ENCODE data around the gene ATP10B.

DNA sequence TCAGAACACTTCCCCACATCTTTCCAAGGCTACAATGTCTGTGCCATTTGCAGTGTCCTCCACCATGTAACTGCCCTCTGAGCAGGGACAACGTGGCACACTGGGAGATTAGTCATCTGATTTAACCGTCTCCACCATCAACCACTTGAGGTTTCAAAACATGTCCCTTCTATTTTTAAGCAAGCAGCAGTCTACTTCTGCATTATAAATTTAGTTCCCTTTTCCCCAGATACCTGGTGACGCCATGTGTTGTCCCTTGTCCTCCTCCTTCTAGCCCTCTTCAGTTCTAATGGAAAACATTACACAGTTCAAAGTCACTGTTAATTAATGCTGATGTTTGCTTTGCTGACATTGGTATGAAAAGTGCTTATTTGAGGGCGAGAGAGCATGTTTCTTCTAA is 52.8 kb downstream of the ATP10B start:
- TF ChIP-seq, protein P1, sequence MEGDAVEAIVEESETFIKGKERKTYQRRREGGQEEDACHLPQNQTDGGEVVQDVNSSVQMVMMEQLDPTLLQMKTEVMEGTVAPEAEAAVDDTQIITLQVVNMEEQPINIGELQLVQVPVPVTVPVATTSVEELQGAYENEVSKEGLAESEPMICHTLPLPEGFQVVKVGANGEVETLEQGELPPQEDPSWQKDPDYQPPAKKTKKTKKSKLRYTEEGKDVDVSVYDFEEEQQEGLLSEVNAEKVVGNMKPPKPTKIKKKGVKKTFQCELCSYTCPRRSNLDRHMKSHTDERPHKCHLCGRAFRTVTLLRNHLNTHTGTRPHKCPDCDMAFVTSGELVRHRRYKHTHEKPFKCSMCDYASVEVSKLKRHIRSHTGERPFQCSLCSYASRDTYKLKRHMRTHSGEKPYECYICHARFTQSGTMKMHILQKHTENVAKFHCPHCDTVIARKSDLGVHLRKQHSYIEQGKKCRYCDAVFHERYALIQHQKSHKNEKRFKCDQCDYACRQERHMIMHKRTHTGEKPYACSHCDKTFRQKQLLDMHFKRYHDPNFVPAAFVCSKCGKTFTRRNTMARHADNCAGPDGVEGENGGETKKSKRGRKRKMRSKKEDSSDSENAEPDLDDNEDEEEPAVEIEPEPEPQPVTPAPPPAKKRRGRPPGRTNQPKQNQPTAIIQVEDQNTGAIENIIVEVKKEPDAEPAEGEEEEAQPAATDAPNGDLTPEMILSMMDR (IDR thresholded peaks at IDR 0.05 in 2 of 3, conservative IDR thresholded peaks at IDR 0.05 in 1 of 3; ENCODE audit: control insufficient read depth in 2 of 3, extremely low read depth in 1 of 3, insufficient read depth in 1 of 3, low read depth in 3 of 3, low read length in 3 of 3): no peak
- TF ChIP-seq NFYA (IDR thresholded peaks at IDR 0.05; ENCODE audit: borderline replicate concordance, low read depth, low read length) (no peak), CHD2 (IDR thresholded peaks at IDR 0.05; ENCODE audit: borderline replicate concordance, low read depth, low read length) (0 out of 2 replicates have a peak, but pooled peaks have one; percentile 28), EZH2 (IDR thresholded peaks at IDR 0.05; ENCODE audit: borderline replicate concordance, control insufficient read depth, low read depth, low read length) (no peak), SP1 (IDR thresholded peaks at IDR 0.05; ENCODE audit: low read depth, low read length) (no peak), RAD21 (IDR thresholded peaks at IDR 0.05; ENCODE audit: insufficient read depth, low read depth, low read length) (no peak), SIN3A (IDR thresholded peaks at IDR 0.05; ENCODE audit: low read depth, low read length) (no peak), CHD1 (IDR thresholded peaks at IDR 0.05; ENCODE audit: low read depth, low read length) (no peak), KDM1A (IDR thresholded peaks at IDR 0.05; ENCODE audit: borderline replicate concordance) (no peak), RFX5 (IDR thresholded peaks at IDR 0.05; ENCODE audit: low read depth, low read length) (no peak), TAF1 (IDR thresholded peaks at IDR 0.05; ENCODE audit: borderline replicate concordance, low read depth, low read length) (no peak), CBFB (IDR thresholded peaks at IDR 0.05; ENCODE audit: low read depth) (no peak), MXI1 (IDR thresholded peaks at IDR 0.05; ENCODE audit: low read depth, low read length) (no peak)
- TF ChIP-seq, protein P2, sequence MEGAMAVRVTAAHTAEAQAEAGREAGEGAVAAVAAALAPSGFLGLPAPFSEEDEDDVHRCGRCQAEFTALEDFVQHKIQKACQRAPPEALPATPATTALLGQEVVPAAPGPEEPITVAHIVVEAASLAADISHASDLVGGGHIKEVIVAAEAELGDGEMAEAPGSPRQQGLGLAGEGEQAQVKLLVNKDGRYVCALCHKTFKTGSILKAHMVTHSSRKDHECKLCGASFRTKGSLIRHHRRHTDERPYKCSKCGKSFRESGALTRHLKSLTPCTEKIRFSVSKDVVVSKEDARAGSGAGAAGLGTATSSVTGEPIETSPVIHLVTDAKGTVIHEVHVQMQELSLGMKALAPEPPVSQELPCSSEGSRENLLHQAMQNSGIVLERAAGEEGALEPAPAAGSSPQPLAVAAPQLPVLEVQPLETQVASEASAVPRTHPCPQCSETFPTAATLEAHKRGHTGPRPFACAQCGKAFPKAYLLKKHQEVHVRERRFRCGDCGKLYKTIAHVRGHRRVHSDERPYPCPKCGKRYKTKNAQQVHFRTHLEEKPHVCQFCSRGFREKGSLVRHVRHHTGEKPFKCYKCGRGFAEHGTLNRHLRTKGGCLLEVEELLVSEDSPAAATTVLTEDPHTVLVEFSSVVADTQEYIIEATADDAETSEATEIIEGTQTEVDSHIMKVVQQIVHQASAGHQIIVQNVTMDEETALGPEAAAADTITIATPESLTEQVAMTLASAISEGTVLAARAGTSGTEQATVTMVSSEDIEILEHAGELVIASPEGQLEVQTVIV (IDR thresholded peaks at IDR 0.05; ENCODE audit: borderline replicate concordance, partially characterized antibody): no peak

Data from GM12878 (cell line).